HS-5 (cell line): Measurements from ENCODE around the gene TPSG1.
"Not testable (repeated sequence)": the region's sequence is repeated elsewhere in the genome, so short reads cannot be mapped to it uniquely, and the experiment has no call there.

Experiments used
- DNase-seq: peaks from one replicate; pipeline ENCODE4 v3.0.0-alpha.2; 2012; ENCODE audit warnings: low read depth

Gene TPSG1

GRCh38 chr16:1194665-1195392, 30.2 kb downstream of the TPSG1 start:
- no peak for DNase-seq

GRCh38 chr16:1193825-1194581, 31.1 kb downstream of the TPSG1 start:
- no peak for DNase-seq

GRCh38 chr16:1193143-1193824, 31.8 kb downstream of the TPSG1 start:
- DNase-seq = no peak

- DNase-seq = no peak
Observed at GRCh38 chr16:1192384-1193073, 32.5 kb downstream of the TPSG1 start.

- not testable (repeated sequence) for DNase-seq
Observed at GRCh38 chr16:1190789-1191188, 34.3 kb downstream of the TPSG1 start.

- no peak for DNase-seq
Observed at GRCh38 chr16:1189455-1189854, 35.6 kb downstream of the TPSG1 start.

- no peak for DNase-seq
Observed at GRCh38 chr16:1188432-1189189, 36.5 kb downstream of the TPSG1 start.

- not testable (repeated sequence) for DNase-seq
Observed at GRCh38 chr16:1185460-1186207, 39.4 kb downstream of the TPSG1 start.

- DNase-seq = no peak
Observed at GRCh38 chr16:1184980-1185379, 40.1 kb downstream of the TPSG1 start.

- DNase-seq = no peak
Observed at GRCh38 chr16:1184156-1184868, 40.8 kb downstream of the TPSG1 start.

GRCh38 chr16:1182950-1183907, 41.8 kb downstream of the TPSG1 start:
- DNase-seq = no peak

GRCh38 chr16:1182316-1182671, 42.8 kb downstream of the TPSG1 start:
- DNase-seq = no peak

GRCh38 chr16:1181404-1182315, 43.4 kb downstream of the TPSG1 start:
- DNase-seq = no peak

- DNase-seq = no peak
Observed at GRCh38 chr16:1180549-1181403, 44.3 kb downstream of the TPSG1 start.

- DNase-seq = no peak
Observed at GRCh38 chr16:1178295-1178910, 46.7 kb downstream of the TPSG1 start.

GRCh38 chr16:1177750-1178149, 47.3 kb downstream of the TPSG1 start:
- DNase-seq = no peak

- DNase-seq = no peak
Observed at GRCh38 chr16:1177053-1177452, 48.0 kb downstream of the TPSG1 start.
